ENCODE data around the gene WIPI1. TPM values are rescaled to one million over a fixed set of nuclear protein-coding genes. Genes with fewer than 3 reads are reported as not detected.

WIPI1 gene
- total RNA-seq, 1 experiment from 2014 or later = 38.4 TPM

DNA sequence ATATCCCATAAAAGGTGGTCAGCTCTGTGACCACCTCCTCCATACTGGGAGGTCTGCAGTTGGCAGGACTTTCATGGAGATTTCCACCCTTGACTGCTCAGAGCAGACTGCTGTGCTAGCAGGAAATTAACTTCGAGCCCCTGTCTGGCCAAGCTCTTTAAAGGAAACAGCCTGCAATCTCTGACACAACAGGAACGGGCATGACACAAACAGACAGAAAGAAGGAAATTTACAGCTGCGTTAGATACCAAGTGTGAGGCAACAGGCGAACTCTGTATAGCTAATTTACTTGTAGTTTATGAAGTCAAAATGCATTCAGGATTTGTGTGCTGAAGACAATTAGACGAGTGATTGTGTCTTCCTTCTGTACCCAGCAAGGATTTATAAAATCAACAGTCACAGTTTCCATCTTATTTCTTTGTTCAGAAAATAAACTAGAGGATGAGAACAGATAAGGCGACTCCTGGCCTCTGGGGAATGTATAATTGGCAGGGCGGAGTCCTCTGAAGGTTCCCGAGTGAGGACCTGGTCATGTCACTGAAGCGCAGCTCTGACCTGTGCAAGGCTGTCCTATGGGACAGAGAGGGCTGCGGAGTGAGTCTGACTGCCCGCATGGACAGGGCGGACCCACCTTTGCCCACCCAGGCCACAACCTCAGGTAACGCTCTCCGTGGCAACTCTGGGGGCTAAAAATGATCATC lies 16.1 kb downstream of the WIPI1 start:
- Mint-ChIP-seq H3K4me3 (ENCODE audit: unreplicated experiment) (no peak overlapping the region), H3K9me3 (ENCODE audit: unreplicated experiment) (no peaks in the 10 kb centered on the region)

DNA sequence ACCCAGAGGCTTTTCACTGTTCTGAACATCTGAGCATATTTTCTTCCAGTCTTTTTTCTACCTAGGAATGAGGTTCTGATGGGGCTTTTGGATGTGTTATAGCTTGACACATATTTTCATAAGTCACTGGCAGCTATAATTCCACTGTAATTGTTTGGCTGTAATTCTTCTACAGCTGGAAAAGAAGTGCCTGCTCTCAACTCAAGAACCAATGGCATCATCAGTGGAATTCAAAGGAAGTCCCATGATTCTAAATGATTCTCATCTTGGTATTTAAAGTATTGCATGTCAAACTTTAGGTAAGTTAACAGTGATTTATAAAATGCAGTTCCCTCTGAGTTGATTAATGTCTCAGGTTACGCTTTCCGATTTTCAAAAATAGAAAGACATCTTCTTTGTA lies 16.8 kb downstream of the WIPI1 start:
- H3K4me3 Mint-ChIP-seq (ENCODE audit: unreplicated experiment) = no peak overlapping the region
- H3K36me3 Mint-ChIP-seq (ENCODE audit: insufficient read depth, unreplicated experiment) = peaks cover 15% of the 10 kb centered on the region
- CTCF ChIA-PET = no interaction called here

More for the DNA sequence above, 16.1 kb downstream of the WIPI1 start:
- no peak for DNase-seq (ENCODE audit: unreplicated experiment)
- peaks cover 2% of the 10 kb centered on the region for H3K4me1 Mint-ChIP-seq (ENCODE audit: insufficient read depth, unreplicated experiment)
- H3K27me3 Mint-ChIP-seq (ENCODE audit: insufficient read depth, unreplicated experiment) = no peaks in the 10 kb centered on the region
- no peak overlapping the region for H3K27ac Mint-ChIP-seq (ENCODE audit: low read depth, unreplicated experiment)
- intact Hi-C loops (cut with micrococcal nuclease) = no loop called here
- BruUV-seq (replicated peaks) = no TSS peak
- ChIA-PET CTCF (no interaction called here), POLR2A (interaction anchor here (0.6 to 2.0 kb wide), 3 partner anchors 15 to 1985 kb away, joined by 3 to 10 read pairs (median 3); partner anchors contain the start of gene AMZ2)
- peaks cover 14% of the 10 kb centered on the region for H3K36me3 Mint-ChIP-seq (ENCODE audit: insufficient read depth, unreplicated experiment)
- TF ChIP-seq, protein P1, sequence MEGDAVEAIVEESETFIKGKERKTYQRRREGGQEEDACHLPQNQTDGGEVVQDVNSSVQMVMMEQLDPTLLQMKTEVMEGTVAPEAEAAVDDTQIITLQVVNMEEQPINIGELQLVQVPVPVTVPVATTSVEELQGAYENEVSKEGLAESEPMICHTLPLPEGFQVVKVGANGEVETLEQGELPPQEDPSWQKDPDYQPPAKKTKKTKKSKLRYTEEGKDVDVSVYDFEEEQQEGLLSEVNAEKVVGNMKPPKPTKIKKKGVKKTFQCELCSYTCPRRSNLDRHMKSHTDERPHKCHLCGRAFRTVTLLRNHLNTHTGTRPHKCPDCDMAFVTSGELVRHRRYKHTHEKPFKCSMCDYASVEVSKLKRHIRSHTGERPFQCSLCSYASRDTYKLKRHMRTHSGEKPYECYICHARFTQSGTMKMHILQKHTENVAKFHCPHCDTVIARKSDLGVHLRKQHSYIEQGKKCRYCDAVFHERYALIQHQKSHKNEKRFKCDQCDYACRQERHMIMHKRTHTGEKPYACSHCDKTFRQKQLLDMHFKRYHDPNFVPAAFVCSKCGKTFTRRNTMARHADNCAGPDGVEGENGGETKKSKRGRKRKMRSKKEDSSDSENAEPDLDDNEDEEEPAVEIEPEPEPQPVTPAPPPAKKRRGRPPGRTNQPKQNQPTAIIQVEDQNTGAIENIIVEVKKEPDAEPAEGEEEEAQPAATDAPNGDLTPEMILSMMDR (IDR thresholded peaks at IDR 0.05; ENCODE audit: unreplicated experiment) = no peak

DNA sequence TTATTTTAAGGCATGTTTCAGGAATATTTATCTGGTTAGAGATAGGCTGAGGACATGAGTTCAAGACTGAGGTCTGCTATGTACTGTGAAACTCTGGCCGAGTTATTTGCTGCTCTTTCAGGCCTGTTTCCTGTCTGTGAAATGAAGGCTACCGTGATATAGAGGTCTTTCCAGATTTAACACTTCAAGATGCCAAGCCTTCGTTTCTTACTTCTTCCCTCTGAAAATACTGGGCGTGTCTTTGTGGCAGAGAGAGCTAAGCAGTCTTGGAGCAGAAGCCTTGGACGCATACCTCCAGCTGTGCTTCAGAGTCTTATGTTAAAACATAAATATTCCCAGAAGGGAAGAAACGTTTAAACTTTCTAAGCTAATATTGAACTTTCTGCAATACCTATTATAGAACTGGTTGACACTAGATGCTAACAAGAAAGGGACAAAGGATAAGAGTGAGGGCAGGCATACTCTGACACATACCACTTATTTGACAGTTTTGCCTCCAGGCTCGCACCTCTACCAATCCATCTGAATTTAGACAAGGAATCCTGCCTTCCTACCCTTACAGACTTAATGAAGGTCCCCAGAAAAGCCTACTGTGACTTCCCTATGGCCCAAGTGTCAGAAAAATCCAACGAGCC lies 17.5 kb downstream of the WIPI1 start:
- no peaks in the 10 kb centered on the region for H3K27me3 Mint-ChIP-seq (ENCODE audit: insufficient read depth, unreplicated experiment)
- no peak overlapping the region for H3K4me3 Mint-ChIP-seq (ENCODE audit: unreplicated experiment)
- BruUV-seq (replicated peaks) = no TSS peak
- TF ChIP-seq, protein P1 (IDR thresholded peaks at IDR 0.05; ENCODE audit: unreplicated experiment) = no peak
- no peak for DNase-seq (ENCODE audit: unreplicated experiment)
- intact Hi-C loops (cut with micrococcal nuclease) = no loop called here
- peaks cover 9% of the 10 kb centered on the region for H3K4me1 Mint-ChIP-seq (ENCODE audit: insufficient read depth, unreplicated experiment)
- H3K27ac Mint-ChIP-seq (ENCODE audit: low read depth, unreplicated experiment) = no peak overlapping the region
- no peaks in the 10 kb centered on the region for H3K9me3 Mint-ChIP-seq (ENCODE audit: unreplicated experiment)
- ChIA-PET POLR2A (interaction anchor here (0.6 to 1.5 kb wide), 2 partner anchors 16 to 19 kb away, joined by 3 to 6 read pairs; no protein-coding TSS in a partner anchor), CTCF (interaction anchor here (0.5 to 0.6 kb wide), 3 partner anchors 23 to 796 kb away, joined by 3 to 4 read pairs (median 3); no protein-coding TSS in a partner anchor)
- peaks cover 18% of the 10 kb centered on the region for H3K36me3 Mint-ChIP-seq (ENCODE audit: insufficient read depth, unreplicated experiment)

More for the DNA sequence above, 16.8 kb downstream of the WIPI1 start:
- intact Hi-C loops (cut with micrococcal nuclease) = no loop called here
- DNase-seq (ENCODE audit: unreplicated experiment) = no peak
- H3K27me3 Mint-ChIP-seq (ENCODE audit: insufficient read depth, unreplicated experiment) = no peaks in the 10 kb centered on the region
- TF ChIP-seq, protein P1 (IDR thresholded peaks at IDR 0.05; ENCODE audit: unreplicated experiment) = no peak
- H3K9me3 Mint-ChIP-seq (ENCODE audit: unreplicated experiment) = no peaks in the 10 kb centered on the region
- no peak overlapping the region for H3K27ac Mint-ChIP-seq (ENCODE audit: low read depth, unreplicated experiment)
- POLR2A ChIA-PET = interaction anchor here (0.6 to 2.0 kb wide), 3 partner anchors 15 to 1984 kb away, joined by 3 to 10 read pairs (median 3); no protein-coding TSS in a partner anchor
- peaks cover 9% of the 10 kb centered on the region for H3K4me1 Mint-ChIP-seq (ENCODE audit: insufficient read depth, unreplicated experiment)
- no TSS peak for BruUV-seq (replicated peaks)
